GM12872 (cell line): ENCODE results near the gene BRSK1.

Source experiments
- CTCF ChIP-seq: IDR thresholded peaks from 3 replicates; pipeline ENCODE4 v1.5.1; 2011; ENCODE audit warnings: low read depth, mild to moderate bottlenecking, low read length, moderate library complexity; ENCODE audit not compliant: insufficient read depth

The BRSK1 gene

GRCh38 chr19:55262359-55262758 is 21.4 kb upstream of the BRSK1 start:
- TF ChIP-seq CTCF: no peak

- TF ChIP-seq CTCF: no peak
Observed at GRCh38 chr19:55264531-55264930, 19.3 kb upstream of the BRSK1 start.

GRCh38 chr19:55265173-55265572 is 18.6 kb upstream of the BRSK1 start:
- TF ChIP-seq CTCF: no peak

- TF ChIP-seq CTCF: no peak
Observed at GRCh38 chr19:55265723-55266386, 17.9 kb upstream of the BRSK1 start.

GRCh38 chr19:55266404-55266803 is 17.4 kb upstream of the BRSK1 start:
- no peak for TF ChIP-seq CTCF

GRCh38 chr19:55266840-55267239 is 17.0 kb upstream of the BRSK1 start:
- no peak for TF ChIP-seq CTCF

GRCh38 chr19:55269299-55269698 is 14.5 kb upstream of the BRSK1 start:
- no peak for TF ChIP-seq CTCF
